Sigmoid colon (tissue), 7 donors: ENCODE data around the gene ZCCHC14. TPM values are rescaled to one million over a fixed set of nuclear protein-coding genes. Genes with fewer than 3 reads are reported as not detected.

Experiments used
- DNase-seq: peaks from one replicate; pipeline ENCODE4 v3.0.0-alpha.2; 2019
- H3K27ac ChIP-seq, 4 donors: fragments of 200-600 bp; sonication (generic); one replicate each; pipeline ENCODE4 v1.5.1; 2016 to 2019; ENCODE audit warnings: mild to moderate bottlenecking in 1 of 4
- H3K27me3 ChIP-seq, 3 donors: fragments of 200-600 bp; sonication (generic); one replicate each; pipeline ENCODE4 v1.5.1; 2019; ENCODE audit warnings: mild to moderate bottlenecking in 1 of 3
- H3K36me3 ChIP-seq, 4 donors: fragments of 200-600 bp; sonication (generic); one replicate each; pipeline ENCODE4 v1.5.1; 2016 to 2019
- H3K4me1 ChIP-seq, 4 donors: fragments of 200-600 bp; sonication (generic); one replicate each; pipeline ENCODE4 v1.5.1; 2017 to 2019
- H3K4me3 ChIP-seq, 4 donors: fragments of 200-600 bp; sonication (generic); one replicate each; pipeline ENCODE4 v1.5.1; 2017 to 2019; ENCODE audit warnings: mild to moderate bottlenecking in 2 of 4, moderate library complexity in 1 of 4
- H3K9me3 ChIP-seq, 4 donors: fragments of 200-600 bp in 3 of 4; sonication (generic) in 3 of 4; one replicate each; pipeline versions ENCODE4 v1.5.1 to v1.6.1; 2013 to 2019
- EP300 ChIP-seq, 4 donors: sonication (generic); formaldehyde crosslinking; IDR thresholded peaks; one replicate each; pipeline ENCODE4 v1.6.1; 2017; ENCODE audit warnings: antibody characterized with exemption in 4 of 4
- POLR2A ChIP-seq, 2 donors: fragments of 450-650 bp; IDR thresholded peaks; one replicate each; pipeline ENCODE4 v1.6.1; 2016; ENCODE audit warnings: antibody characterized with exemption in 2 of 2, mild to moderate bottlenecking in 2 of 2, moderate library complexity in 2 of 2
- POLR2AphosphoS5 ChIP-seq, 4 donors: sonication (generic); formaldehyde crosslinking; IDR thresholded peaks; one replicate each; pipeline ENCODE4 v1.6.1; 2017; ENCODE audit warnings: antibody characterized with exemption in 4 of 4
- WGBS, 2 donors: extraction: QIAGEN DNeasy Blood & Tissue Kit; methylation state at CpG; one replicate each; pipeline ENCODE4 v1.1.7; 2013; 5-methylcytosine and 5-hydroxymethylcytosine counted together
- intact Hi-C: fragments of 100-400 bp; cut with DNase I; formaldehyde crosslinking; loops from one replicate; pipeline ENCODE4 v1.15.1; 2023
- polyA plus RNA-seq, 3 donors: library from polyadenylated mRNA; stranded (reverse); fragments of 200-250 nt; gene quantifications; one replicate each; pipeline ENCODE4 v1.2.3, GENCODE V29; 2013
- total RNA-seq, 4 donors: library from RNA; depleted of rRNA; stranded (reverse); fragments of >200 nt; gene quantifications; one replicate each; pipeline ENCODE4 v1.1.0, GENCODE V29; 2016
- TF ChIP-seq, protein P1 (sequence below), 4 experiments: fragments of 450-650 bp in 3 of 4; fragments of 200-600 bp in 1 of 4; IDR thresholded peaks; one replicate each; pipeline ENCODE4 v1.5.1; 2016 to 2019; ENCODE audit warnings: antibody characterized with exemption in 4 of 4, mild to moderate bottlenecking in 3 of 4, moderate library complexity in 2 of 4
- donor health status: healthy with polysubstance abuse.
- donor health status: Bipolar disorder and iron deficiency.
- donor health status: healthy.

The ZCCHC14 gene
- total and polyA plus RNA-seq, 7 donors = 6.0 to 23.8 (median 11.8) TPM

DNA sequence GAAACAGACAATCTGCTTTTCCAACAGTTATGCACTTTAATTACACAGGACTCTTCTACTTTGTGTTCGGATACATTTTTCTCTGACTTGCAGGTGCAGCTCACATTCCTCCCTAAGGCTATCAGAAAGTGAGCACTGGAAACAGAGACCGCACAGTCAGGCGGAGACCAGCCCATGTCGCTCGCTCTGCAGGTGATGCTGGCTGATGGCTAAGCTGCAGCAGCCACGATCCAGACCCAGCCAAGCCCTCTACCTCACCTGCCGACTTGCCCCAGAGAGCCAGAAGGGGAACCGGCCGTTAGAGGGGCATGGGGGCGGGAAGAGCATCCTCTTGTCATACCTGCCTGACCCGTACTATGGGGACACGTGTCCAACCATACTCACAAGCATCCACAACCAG is 66.9 kb downstream of the ZCCHC14 start:
- TF ChIP-seq, protein P1, sequence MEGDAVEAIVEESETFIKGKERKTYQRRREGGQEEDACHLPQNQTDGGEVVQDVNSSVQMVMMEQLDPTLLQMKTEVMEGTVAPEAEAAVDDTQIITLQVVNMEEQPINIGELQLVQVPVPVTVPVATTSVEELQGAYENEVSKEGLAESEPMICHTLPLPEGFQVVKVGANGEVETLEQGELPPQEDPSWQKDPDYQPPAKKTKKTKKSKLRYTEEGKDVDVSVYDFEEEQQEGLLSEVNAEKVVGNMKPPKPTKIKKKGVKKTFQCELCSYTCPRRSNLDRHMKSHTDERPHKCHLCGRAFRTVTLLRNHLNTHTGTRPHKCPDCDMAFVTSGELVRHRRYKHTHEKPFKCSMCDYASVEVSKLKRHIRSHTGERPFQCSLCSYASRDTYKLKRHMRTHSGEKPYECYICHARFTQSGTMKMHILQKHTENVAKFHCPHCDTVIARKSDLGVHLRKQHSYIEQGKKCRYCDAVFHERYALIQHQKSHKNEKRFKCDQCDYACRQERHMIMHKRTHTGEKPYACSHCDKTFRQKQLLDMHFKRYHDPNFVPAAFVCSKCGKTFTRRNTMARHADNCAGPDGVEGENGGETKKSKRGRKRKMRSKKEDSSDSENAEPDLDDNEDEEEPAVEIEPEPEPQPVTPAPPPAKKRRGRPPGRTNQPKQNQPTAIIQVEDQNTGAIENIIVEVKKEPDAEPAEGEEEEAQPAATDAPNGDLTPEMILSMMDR (IDR thresholded peaks at IDR 0.05) = no peak
- TF ChIP-seq POLR2AphosphoS5 (IDR thresholded peaks at IDR 0.05) (no peak), EP300 (IDR thresholded peaks at IDR 0.05) (no peak), POLR2A (IDR thresholded peaks at IDR 0.05) (no peak)
- peak; percentile 29 for DNase-seq
- H3K27me3 ChIP-seq = no peaks in the 10 kb centered on the region
- WGBS, 2 donors = 94% methylated on average over 12 of the region's 12 CpGs
- peaks cover 0 to 39% (median 14%) of the 10 kb centered on the region in 4 donors for H3K36me3 ChIP-seq
- no peaks in the 10 kb centered on the region for H3K4me1 ChIP-seq
- no peak overlapping the region for H3K27ac ChIP-seq
- H3K4me3 ChIP-seq = no peak overlapping the region
- no peaks in the 10 kb centered on the region for H3K9me3 ChIP-seq
- intact Hi-C loops = no loop called here

DNA sequence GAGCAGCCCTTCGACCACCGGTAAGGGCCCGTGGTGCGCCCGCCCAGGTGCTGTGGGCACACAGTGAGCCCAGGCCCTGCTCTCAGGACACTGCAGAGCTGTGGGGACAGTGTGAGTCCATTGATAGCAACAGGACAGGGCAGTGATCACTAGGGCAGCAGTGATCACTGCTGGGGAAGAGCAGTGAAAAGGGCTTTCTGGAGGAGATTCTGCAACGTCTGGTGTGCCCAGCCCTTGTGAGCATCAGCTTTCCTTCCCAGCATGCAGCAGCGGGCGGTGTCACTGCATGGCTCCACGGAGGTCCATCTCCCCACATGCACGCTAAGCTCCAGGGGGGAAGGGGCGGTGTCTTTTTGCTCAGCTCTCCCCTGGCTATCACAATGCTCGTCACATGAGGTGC is 68.6 kb downstream of the ZCCHC14 start:
- WGBS, 2 donors = 90 to 94% methylated on average over 12 of the region's 12 CpGs

DNA sequence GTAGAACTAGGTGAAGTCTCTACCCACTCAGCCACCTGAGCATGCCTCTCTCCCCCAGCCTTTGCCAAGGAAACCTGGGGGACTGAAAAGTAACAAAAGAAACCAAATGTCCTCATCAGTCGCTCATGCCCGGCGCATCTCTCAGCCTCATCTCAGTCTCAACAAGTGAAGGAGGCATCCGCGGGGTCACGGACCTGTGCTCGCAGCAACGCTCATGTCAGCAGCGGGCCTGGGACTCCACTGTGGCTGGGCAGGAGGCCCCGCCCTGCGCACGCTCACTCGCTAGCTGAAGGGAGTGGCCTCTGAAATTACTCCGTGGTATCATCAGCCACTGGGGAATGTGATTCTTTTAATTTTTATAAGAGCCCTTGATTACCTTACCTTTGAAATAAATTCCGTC is 69.4 kb downstream of the ZCCHC14 start:
- no peaks in the 10 kb centered on the region for H3K9me3 ChIP-seq
- WGBS, 2 donors = 95 to 96% methylated on average over 15 of the region's 15 CpGs
- TF ChIP-seq, protein P1 (IDR thresholded peaks at IDR 0.05) = no peak
- TF ChIP-seq EP300 (IDR thresholded peaks at IDR 0.05) (no peak), POLR2AphosphoS5 (IDR thresholded peaks at IDR 0.05) (no peak), POLR2A (IDR thresholded peaks at IDR 0.05) (no peak)
- no peak overlapping the region for H3K4me3 ChIP-seq
- no peak overlapping the region for H3K27ac ChIP-seq
- intact Hi-C loops = no loop called here
- no peaks in the 10 kb centered on the region for H3K4me1 ChIP-seq
- no peaks in the 10 kb centered on the region for H3K27me3 ChIP-seq
- peak; percentile 49 for DNase-seq
- peaks cover 0 to 57% (median 19%) of the 10 kb centered on the region in 4 donors for H3K36me3 ChIP-seq

More for the DNA sequence above, 68.6 kb downstream of the ZCCHC14 start:
- TF ChIP-seq, protein P1 (IDR thresholded peaks at IDR 0.05) = no peak
- TF ChIP-seq POLR2AphosphoS5 (IDR thresholded peaks at IDR 0.05) (no peak), POLR2A (IDR thresholded peaks at IDR 0.05) (no peak), EP300 (IDR thresholded peaks at IDR 0.05) (no peak)
- DNase-seq = peak; percentile 26
- Histone ChIP-seq H3K4me3 (no peak overlapping the region), H3K27me3 (no peaks in the 10 kb centered on the region), H3K27ac (no peak overlapping the region), H3K36me3 (peaks cover 0 to 50% (median 18%) of the 10 kb centered on the region in 4 donors), H3K4me1 (no peaks in the 10 kb centered on the region), H3K9me3 (no peaks in the 10 kb centered on the region)
- intact Hi-C loops = no loop called here

DNA sequence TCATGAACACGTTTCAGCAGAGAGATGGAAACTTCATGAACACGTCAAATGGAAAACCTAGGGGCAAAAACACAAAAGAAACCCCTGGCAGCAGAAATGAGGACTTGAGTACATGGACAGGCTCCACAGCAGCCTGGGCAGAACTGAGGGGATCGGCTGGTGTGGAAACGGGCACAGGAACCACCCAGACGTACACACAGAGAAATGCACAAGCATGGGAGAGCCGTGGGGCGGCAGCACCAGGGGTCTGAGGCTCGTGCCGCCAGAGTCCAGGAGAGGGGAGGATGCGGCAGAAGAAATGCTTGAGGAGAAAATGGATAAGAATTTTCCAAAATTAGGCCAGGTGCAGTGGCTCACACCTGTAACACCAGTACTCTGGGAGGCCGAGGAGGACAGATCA is 70.7 kb downstream of the ZCCHC14 start:
- WGBS, 2 donors = 95 to 97% methylated on average over 11 of the region's 11 CpGs
- TF ChIP-seq POLR2AphosphoS5 (IDR thresholded peaks at IDR 0.05) = no peak
- TF ChIP-seq, protein P1 (IDR thresholded peaks at IDR 0.05) = no peak
- TF ChIP-seq EP300 (IDR thresholded peaks at IDR 0.05) = no peak
- no peak for TF ChIP-seq POLR2A (IDR thresholded peaks at IDR 0.05)
- Histone ChIP-seq H3K36me3 (peaks cover 0 to 70% (median 22%) of the 10 kb centered on the region in 4 donors), H3K9me3 (no peaks in the 10 kb centered on the region), H3K27me3 (no peaks in the 10 kb centered on the region), H3K27ac (no peak overlapping the region), H3K4me3 (no peak overlapping the region), H3K4me1 (no peaks in the 10 kb centered on the region)
- peak; percentile 27 for DNase-seq
- intact Hi-C loops = no loop called here
